HG03354 (cell line): ENCODE results near the gene FBXO11.

ENCODE experiments used
- ATAC-seq: cut with Tn5 transposase; IDR thresholded peaks from one replicate; pipeline ENCODE4 v1.9.1; 2021; ENCODE audit warnings: mild to moderate bottlenecking; ENCODE audit not compliant: unreplicated experiment, poor library complexity, severe bottlenecking

Gene FBXO11

GRCh38 chr2:47747878-47748277, 158.4 kb downstream of the FBXO11 start:
- no peak for ATAC-seq

DNA sequence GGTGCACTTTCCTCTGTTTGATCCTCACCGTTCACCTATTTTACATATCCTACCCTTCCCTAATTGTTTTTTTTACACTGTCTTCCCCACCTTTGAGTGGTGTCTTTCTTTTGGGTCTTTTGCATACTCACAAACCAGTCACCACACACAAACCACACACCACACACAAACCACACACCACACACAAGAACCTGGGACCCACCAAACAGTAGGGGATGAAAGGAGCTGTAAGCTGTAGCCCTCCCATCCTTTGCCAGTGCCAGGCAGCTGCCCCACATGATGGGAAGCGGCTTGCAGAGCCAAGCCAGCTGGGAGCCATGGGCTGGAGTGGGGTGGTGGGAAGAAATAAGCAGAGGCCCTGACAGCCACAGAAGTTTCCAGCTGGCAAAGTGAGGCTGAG, 162.2 kb downstream of the FBXO11 start:
- no peak for ATAC-seq

- no peak for ATAC-seq
These were observed 164.7 kb downstream of the FBXO11 start for GRCh38 chr2:47741637-47742036.

DNA sequence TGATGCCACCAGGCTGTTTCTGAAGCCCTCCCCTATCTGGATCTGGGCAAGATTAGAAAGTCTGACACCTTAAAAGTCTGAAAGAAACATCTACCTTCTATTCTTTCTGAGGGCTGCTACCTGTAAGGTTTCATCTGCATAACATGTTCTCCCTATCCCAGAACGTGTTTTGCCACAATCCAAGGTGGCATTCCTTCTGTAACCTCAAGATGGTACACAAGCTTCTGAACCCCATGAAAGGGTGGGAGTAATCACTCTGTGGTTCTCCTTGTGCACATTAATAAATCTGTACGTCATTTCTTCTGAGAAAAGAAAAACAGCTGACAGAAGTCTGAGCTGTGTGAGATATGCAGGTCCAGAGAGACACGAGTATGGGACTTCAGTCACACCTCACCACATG, 165.2 kb downstream of the FBXO11 start:
- ATAC-seq: no peak
